ENCODE data around the gene OTOGL.
"Not testable (repeated sequence)": the region's sequence is repeated elsewhere in the genome, so short reads cannot be mapped to it uniquely, and the experiment has no call there.

Gene OTOGL

DNA sequence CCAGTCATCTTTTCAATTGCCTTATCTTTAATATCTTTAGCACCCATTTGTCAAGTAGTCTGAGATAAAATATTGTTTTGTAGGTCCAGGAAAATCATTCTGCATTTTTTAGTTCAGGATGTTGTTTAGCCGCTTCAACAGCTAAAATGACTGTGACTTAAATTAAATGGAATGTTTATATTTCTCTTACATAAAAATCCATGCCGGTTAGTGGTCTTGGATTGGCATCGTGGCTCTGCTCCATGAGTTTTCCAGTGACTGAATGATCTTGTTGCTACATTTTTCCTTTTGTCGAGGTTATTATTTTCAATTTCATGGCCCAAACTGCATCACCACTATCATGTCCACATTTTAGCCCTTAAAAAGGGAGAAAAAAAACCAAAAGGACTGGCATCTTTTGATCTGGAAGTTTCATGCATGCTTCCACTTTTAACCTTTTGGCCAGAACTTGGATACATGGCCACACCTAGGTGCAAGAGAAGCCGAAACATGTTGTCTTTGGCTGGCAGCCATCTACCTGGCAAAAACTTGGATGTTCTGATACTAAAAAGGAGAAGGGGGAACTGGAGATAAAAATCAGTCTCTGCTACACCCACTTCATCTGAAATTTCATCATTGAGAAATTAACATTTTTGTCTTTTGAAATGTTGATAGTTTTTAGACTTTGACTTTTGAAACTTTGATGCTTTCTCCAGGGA lies 142.4 kb downstream of the OTOGL start:
- ATAC-seq (ENCODE audit: low read depth) (peak; percentile 73), DNase-seq (ENCODE audit: low spot score) (no peak)
- H3K27me3 ChIP-seq (ENCODE audit: insufficient read depth, poor library complexity, severe bottlenecking), result no peaks in the 10 kb centered on the region
- TF ChIP-seq, protein P1, sequence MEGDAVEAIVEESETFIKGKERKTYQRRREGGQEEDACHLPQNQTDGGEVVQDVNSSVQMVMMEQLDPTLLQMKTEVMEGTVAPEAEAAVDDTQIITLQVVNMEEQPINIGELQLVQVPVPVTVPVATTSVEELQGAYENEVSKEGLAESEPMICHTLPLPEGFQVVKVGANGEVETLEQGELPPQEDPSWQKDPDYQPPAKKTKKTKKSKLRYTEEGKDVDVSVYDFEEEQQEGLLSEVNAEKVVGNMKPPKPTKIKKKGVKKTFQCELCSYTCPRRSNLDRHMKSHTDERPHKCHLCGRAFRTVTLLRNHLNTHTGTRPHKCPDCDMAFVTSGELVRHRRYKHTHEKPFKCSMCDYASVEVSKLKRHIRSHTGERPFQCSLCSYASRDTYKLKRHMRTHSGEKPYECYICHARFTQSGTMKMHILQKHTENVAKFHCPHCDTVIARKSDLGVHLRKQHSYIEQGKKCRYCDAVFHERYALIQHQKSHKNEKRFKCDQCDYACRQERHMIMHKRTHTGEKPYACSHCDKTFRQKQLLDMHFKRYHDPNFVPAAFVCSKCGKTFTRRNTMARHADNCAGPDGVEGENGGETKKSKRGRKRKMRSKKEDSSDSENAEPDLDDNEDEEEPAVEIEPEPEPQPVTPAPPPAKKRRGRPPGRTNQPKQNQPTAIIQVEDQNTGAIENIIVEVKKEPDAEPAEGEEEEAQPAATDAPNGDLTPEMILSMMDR (IDR thresholded peaks at IDR 0.05; ENCODE audit: poor library complexity, severe bottlenecking), result no peak
- H3K27ac ChIP-seq (ENCODE audit: poor library complexity, severe bottlenecking), result peak overlapping the region; percentile 79
- peaks cover 25% of the 10 kb centered on the region for H3K4me1 ChIP-seq (ENCODE audit: insufficient read depth, poor library complexity, severe bottlenecking)
- H3K4me3 ChIP-seq (ENCODE audit: severe bottlenecking), result no peak overlapping the region
- H3K36me3 ChIP-seq (ENCODE audit: low read depth), result no peaks in the 10 kb centered on the region
- H3K9me3 ChIP-seq (ENCODE audit: severe bottlenecking), result peaks cover 3% of the 10 kb centered on the region

DNA sequence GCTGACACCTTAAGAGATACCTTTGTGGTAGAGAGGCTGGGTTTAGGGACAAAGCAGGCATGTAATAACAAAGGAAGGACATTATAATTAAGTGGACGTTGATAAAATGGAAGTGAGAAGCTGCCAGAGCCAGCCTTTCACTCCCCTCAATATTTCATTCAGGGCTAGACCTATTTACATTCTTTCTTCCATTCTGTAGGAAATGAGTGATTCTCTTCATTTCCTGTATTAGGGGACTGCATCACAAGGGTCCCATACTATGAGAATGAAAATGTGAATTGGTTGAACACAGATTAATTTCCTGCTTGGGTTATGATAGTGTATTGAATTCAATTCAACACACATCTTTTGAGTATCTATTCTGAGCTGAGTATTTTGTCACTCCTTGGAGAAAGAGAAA lies 143.0 kb downstream of the OTOGL start:
- DNase-seq (ENCODE audit: low spot score), result no peak
- Histone ChIP-seq H3K9me3 (ENCODE audit: severe bottlenecking) (peaks cover 3% of the 10 kb centered on the region), H3K4me1 (ENCODE audit: insufficient read depth, poor library complexity, severe bottlenecking) (peaks cover 25% of the 10 kb centered on the region), H3K4me3 (ENCODE audit: severe bottlenecking) (no peak overlapping the region), H3K27ac (ENCODE audit: poor library complexity, severe bottlenecking) (peak overlapping the region; percentile 79), H3K36me3 (ENCODE audit: low read depth) (no peaks in the 10 kb centered on the region), H3K27me3 (ENCODE audit: insufficient read depth, poor library complexity, severe bottlenecking) (no peaks in the 10 kb centered on the region)
- ATAC-seq (ENCODE audit: low read depth), result peak; percentile 17; the same call in 1 of the 3 replicates
- TF ChIP-seq, protein P1 (IDR thresholded peaks at IDR 0.05; ENCODE audit: poor library complexity, severe bottlenecking), result no peak

DNA sequence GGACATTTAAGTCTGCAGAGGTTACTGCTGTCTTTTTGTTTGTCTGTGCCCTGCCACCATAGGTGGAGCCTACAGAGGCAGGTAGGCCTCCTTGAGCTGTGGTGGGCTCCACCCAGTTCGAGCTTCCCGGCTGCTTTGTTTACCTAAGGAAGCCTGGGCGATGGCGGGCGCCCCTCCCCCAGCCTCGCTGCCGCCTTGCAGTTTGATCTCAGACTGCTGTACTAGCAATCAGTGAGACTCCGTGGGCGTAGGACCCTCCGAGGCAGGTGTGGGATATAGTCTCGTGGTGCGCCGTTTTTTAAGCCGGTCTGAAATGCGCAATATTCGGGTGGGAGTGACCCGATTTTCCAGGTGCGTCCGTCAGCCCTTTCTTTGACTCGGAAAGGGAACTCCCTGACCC lies 150.2 kb downstream of the OTOGL start:
- H3K9me3 ChIP-seq (ENCODE audit: severe bottlenecking); H3K36me3 ChIP-seq (ENCODE audit: low read depth); DNase-seq (ENCODE audit: low spot score); H3K27me3 ChIP-seq (ENCODE audit: insufficient read depth, poor library complexity, severe bottlenecking); ATAC-seq (ENCODE audit: low read depth); H3K4me1 ChIP-seq (ENCODE audit: insufficient read depth, poor library complexity, severe bottlenecking); H3K27ac ChIP-seq (ENCODE audit: poor library complexity, severe bottlenecking): not testable (repeated sequence)
- H3K4me3 ChIP-seq (ENCODE audit: severe bottlenecking), result peak overlapping the region; percentile 17

DNA sequence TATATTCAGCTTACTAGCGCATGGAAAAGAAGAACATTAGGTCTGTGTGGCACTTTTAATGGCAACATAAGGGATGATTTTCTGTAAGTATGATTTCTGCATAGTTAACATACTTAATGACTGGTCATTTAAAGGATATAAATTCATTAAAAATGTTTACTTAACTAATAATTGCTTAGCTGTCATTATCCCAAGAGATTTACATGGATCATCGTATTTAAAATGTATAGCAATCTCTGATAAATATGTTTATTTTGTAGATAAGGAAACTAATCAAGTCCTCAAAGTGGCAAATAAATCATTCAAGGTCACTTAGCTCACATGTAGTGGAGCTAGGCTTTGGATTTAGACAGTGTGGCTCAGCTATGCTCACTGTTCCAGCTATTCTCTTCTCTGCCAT lies 158.6 kb downstream of the OTOGL start:
- Histone ChIP-seq H3K9me3 (ENCODE audit: severe bottlenecking) (no peaks in the 10 kb centered on the region), H3K27ac (ENCODE audit: poor library complexity, severe bottlenecking) (no peak overlapping the region), H3K36me3 (ENCODE audit: low read depth) (no peaks in the 10 kb centered on the region), H3K4me1 (ENCODE audit: insufficient read depth, poor library complexity, severe bottlenecking) (no peaks in the 10 kb centered on the region), H3K27me3 (ENCODE audit: insufficient read depth, poor library complexity, severe bottlenecking) (no peaks in the 10 kb centered on the region), H3K4me3 (ENCODE audit: severe bottlenecking) (no peak overlapping the region)
- DNase-seq (ENCODE audit: low spot score), result no peak
- no peak for ATAC-seq (ENCODE audit: low read depth)
- TF ChIP-seq, protein P1 (IDR thresholded peaks at IDR 0.05; ENCODE audit: poor library complexity, severe bottlenecking), result no peak

DNA sequence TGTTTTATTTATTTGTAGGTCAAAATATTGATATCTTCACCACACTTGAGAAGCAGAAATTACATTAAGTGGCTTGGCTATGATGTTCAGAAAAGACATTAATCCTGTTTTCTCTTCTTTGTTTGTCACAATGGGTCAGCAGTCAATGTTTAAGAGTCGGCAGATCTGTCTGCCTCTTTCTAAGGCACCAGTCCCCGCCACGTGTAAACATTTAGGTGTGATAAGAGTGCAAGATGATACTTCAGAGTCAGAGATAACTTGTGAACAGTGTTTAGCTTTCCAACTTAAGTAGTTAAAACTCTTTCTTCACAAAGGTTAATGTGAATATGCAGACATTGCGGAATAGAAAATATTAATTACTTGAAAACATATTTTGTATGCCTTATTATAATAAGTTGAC lies 160.9 kb downstream of the OTOGL start:
- no peak overlapping the region for H3K27ac ChIP-seq (ENCODE audit: poor library complexity, severe bottlenecking)
- H3K27me3 ChIP-seq (ENCODE audit: insufficient read depth, poor library complexity, severe bottlenecking), result no peaks in the 10 kb centered on the region
- TF ChIP-seq, protein P1 (IDR thresholded peaks at IDR 0.05; ENCODE audit: poor library complexity, severe bottlenecking), result no peak
- no peaks in the 10 kb centered on the region for H3K36me3 ChIP-seq (ENCODE audit: low read depth)
- no peaks in the 10 kb centered on the region for H3K9me3 ChIP-seq (ENCODE audit: severe bottlenecking)
- ATAC-seq (ENCODE audit: low read depth), result no peak
- no peaks in the 10 kb centered on the region for H3K4me1 ChIP-seq (ENCODE audit: insufficient read depth, poor library complexity, severe bottlenecking)
- no peak overlapping the region for H3K4me3 ChIP-seq (ENCODE audit: severe bottlenecking)
- DNase-seq (ENCODE audit: low spot score), result no peak

Measured in RWPE2 (cell line).